ENCODE data around the gene RPP25L. TPM values are rescaled to one million over a fixed set of nuclear protein-coding genes. Genes with fewer than 3 reads are reported as not detected.

The RPP25L gene
- polyA plus RNA-seq, 1 of the 3 experiments (the other 2 are of a cell fraction), result 47.6 TPM

Small RNA genes lying within 50 kb of the gene (small RNA-seq; reads per million reads assigned to genes)
- gene CCL27, result 0 reads per million in 7 experiments

Other genes starting within 250 kb of the RPP25L start
- 0.97 and 1.1 TPM in 2 replicates for gene MYORG, start 235.2 kb downstream of the RPP25L start, polyA plus RNA-seq (2012; rRNA removed)
- 15.7 and 18.5 TPM in 2 replicates for gene FAM219A, start 153.5 kb downstream of the RPP25L start, polyA plus RNA-seq (2012; rRNA removed)
- 0.46 and 0.55 TPM in 2 replicates for gene DNAI1, start 153.3 kb downstream of the RPP25L start, polyA plus RNA-seq (2012; rRNA removed)
- 1.2 and 1.5 TPM in 2 replicates for gene ENHO, start 89.1 kb downstream of the RPP25L start, polyA plus RNA-seq (2012; rRNA removed)
- 1.8 and 3.7 TPM in 2 replicates for gene CNTFR, start 22.4 kb downstream of the RPP25L start, polyA plus RNA-seq (2012; rRNA removed)
- gene DCTN3, start 8.4 kb upstream of the RPP25L start, polyA plus RNA-seq (2012; rRNA removed), result 210 and 300 TPM in 2 replicates
- gene ARID3C, start 17.0 kb upstream of the RPP25L start, polyA plus RNA-seq (2012; rRNA removed), result 0.08 and 0.11 TPM in 2 replicates
- gene SIGMAR1, start 25.7 kb upstream of the RPP25L start, polyA plus RNA-seq (2012; rRNA removed), result 73.7 and 79.0 TPM in 2 replicates
- 45.9 and 49.1 TPM in 2 replicates for gene GALT, start 34.6 kb upstream of the RPP25L start, polyA plus RNA-seq (2012; rRNA removed)
- 16.5 and 20.8 TPM in 2 replicates for gene IL11RA, start 40.1 kb upstream of the RPP25L start, polyA plus RNA-seq (2012; rRNA removed)
- 0.10 TPM in 1 of 2 replicates, not detected in the other for gene CCL27, start 50.6 kb upstream of the RPP25L start, polyA plus RNA-seq (2012; rRNA removed)
- gene CCL19, start 79.2 kb upstream of the RPP25L start, polyA plus RNA-seq (2012; rRNA removed), result not detected in 2 replicates
- gene CCL21, start 98.0 kb upstream of the RPP25L start, polyA plus RNA-seq (2012; rRNA removed), result not detected in 2 replicates